OCI-LY7 (cell line): ENCODE results near the gene SPX. TPM values are rescaled to one million over a fixed set of nuclear protein-coding genes. Genes with fewer than 3 reads are reported as not detected.

Experiments
- BruUV-seq: library from RNA; stranded (reverse); fragments of 400-500 nt; replicated peaks from 2 replicates; lab custom pipeline; 2021; lab: Mats Ljungman, UMichigan
- CTCF ChIA-PET: fragments of 300-600 bp; sonication (Branson Sonifier 250); formaldehyde crosslinking; loops from one replicate; lab custom pipeline; 2022; ENCODE audit warnings: antibody characterized with exemption; ENCODE audit not compliant: unreplicated experiment; lab: Charles Lee
- POLR2A ChIA-PET: fragments of 300-600 bp; sonication (Branson Sonifier 250); formaldehyde crosslinking; loops from one replicate; lab custom pipeline; 2022; ENCODE audit warnings: antibody characterized with exemption; lab: Charles Lee
- DNase-seq: peaks from one replicate; pipeline ENCODE4 v3.0.0-alpha.2; 2015; ENCODE audit warnings: low spot score
- H2AFZ ChIP-seq: fragments of 200-600 bp; sonication (generic), shearing (Covaris generic); 2 replicates; pipeline ENCODE4 v1.6.1; 2014; ENCODE audit warnings: mild to moderate bottlenecking, antibody characterized with exemption, low read length, moderate library complexity
- H3K27ac ChIP-seq: fragments of 200-600 bp; sonication (generic); 2 replicates; pipeline ENCODE4 v1.5.1; 2014; ENCODE audit warnings: mixed run types, low read depth, mild to moderate bottlenecking, moderate library complexity, low read length, inconsistent platforms; ENCODE audit not compliant: poor library complexity, severe bottlenecking
- H3K36me3 ChIP-seq: fragments of 200-600 bp; sonication (generic); 2 replicates; pipeline ENCODE4 v1.6.1; 2014; ENCODE audit warnings: mild to moderate bottlenecking, antibody characterized with exemption, low read length, moderate library complexity, mixed read lengths; ENCODE audit not compliant: insufficient read depth
- H3K4me1 ChIP-seq: fragments of 200-600 bp; sonication (generic); 2 replicates; pipeline ENCODE4 v1.5.1; 2014; ENCODE audit warnings: mild to moderate bottlenecking, low read length; ENCODE audit not compliant: insufficient read depth, poor library complexity, severe bottlenecking
- H3K4me2 ChIP-seq: fragments of 200-600 bp; sonication (generic); 2 replicates; pipeline ENCODE4 v1.6.1; 2014; ENCODE audit warnings: mild to moderate bottlenecking, low read length
- H3K4me3 ChIP-seq: fragments of 200-600 bp; sonication (generic); 2 replicates; pipeline ENCODE4 v1.5.1; 2014; ENCODE audit warnings: mild to moderate bottlenecking, low read depth, low read length; ENCODE audit not compliant: poor library complexity, severe bottlenecking
- H3K79me2 ChIP-seq: fragments of 200-600 bp; sonication (generic); 2 replicates; pipeline ENCODE4 v1.6.1; 2016; ENCODE audit warnings: low read depth, mild to moderate bottlenecking, low read length, moderate library complexity, mixed read lengths; ENCODE audit not compliant: insufficient read depth
- H3K9me2 ChIP-seq: fragments of 200-600 bp; sonication (generic); 2 replicates; pipeline ENCODE4 v1.6.1; 2016; ENCODE audit warnings: mild to moderate bottlenecking, low read length, mixed read lengths; ENCODE audit not compliant: insufficient read depth
- H3K9me3 ChIP-seq: fragments of 200-600 bp; sonication (generic); 2 replicates; pipeline ENCODE4 v1.6.1; 2014; ENCODE audit warnings: mild to moderate bottlenecking, mixed run types, low read length, mixed read lengths
- H4K20me1 ChIP-seq: fragments of 200-600 bp; sonication (generic); 2 replicates; pipeline ENCODE4 v1.6.1; 2014; ENCODE audit warnings: mild to moderate bottlenecking, antibody characterized with exemption, low read length, moderate library complexity, mixed read lengths; ENCODE audit not compliant: insufficient read depth
- EZH2phosphoT487 ChIP-seq: fragments of 200-600 bp; sonication (generic); IDR thresholded peaks from 2 replicates; pipeline ENCODE4 v1.6.1; 2018; ENCODE audit warnings: low read depth, borderline replicate concordance, mild to moderate bottlenecking, mixed run types, antibody characterized with exemption, low read length, moderate library complexity, mixed read lengths
- intact Hi-C: fragments of 100-400 bp; cut with micrococcal nuclease; formaldehyde crosslinking; loops from one replicate; pipeline ENCODE4 v1.10.0; 2022; ENCODE audit not compliant: unreplicated experiment
- total RNA-seq, 2 experiments: library from RNA; depleted of rRNA in 1 of 2; stranded (reverse); fragments of >200 nt in 1 of 2; shearing (Covaris generic) in 1 of 2; gene quantifications; 2 replicates each; pipeline ENCODE4 v1.2.3, GENCODE V29; 2014 to 2022
- TF ChIP-seq, protein P1 (sequence below): fragments of 200-600 bp; sonication (generic); conservative IDR thresholded peaks from 2 replicates; pipeline ENCODE4 v1.5.1; 2014; ENCODE audit warnings: mild to moderate bottlenecking, antibody characterized with exemption, low read length, moderate library complexity, mixed read lengths

Gene SPX
- total RNA-seq, 2 experiments from 2014 or later, result 0.35 to 1.2 TPM

DNA sequence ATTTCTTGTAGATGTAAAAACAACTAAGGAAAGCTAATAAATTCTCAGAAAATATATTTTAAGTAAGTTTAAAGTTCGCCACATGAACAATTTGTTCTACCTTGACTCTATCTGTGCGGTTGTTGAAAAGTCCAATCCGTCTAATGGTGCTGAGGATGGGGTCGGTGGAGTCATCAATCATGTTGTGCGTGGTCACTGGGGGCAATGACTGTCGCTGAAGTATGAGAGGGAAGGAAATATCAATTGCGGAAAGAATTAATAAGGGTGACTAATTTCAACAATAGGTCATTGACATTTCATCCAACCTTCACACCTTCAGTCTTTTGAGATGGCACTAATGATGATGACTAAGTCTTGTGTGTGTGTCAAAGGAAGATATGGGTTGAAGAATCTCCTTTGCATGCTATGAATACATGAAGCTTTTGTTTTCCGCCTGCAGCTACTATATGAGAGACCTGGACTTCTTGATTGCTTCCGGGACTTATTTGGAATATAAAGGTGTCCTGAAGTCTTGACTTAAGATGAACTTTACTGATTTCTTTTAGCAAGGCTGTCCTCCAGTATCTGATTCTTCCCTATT, 32.1 kb downstream of the SPX start:
- Histone ChIP-seq H3K9me3 (no peaks in the 10 kb centered on the region), H3K4me2 (no peak overlapping the region)
- CTCF ChIA-PET, result no interaction called here

DNA sequence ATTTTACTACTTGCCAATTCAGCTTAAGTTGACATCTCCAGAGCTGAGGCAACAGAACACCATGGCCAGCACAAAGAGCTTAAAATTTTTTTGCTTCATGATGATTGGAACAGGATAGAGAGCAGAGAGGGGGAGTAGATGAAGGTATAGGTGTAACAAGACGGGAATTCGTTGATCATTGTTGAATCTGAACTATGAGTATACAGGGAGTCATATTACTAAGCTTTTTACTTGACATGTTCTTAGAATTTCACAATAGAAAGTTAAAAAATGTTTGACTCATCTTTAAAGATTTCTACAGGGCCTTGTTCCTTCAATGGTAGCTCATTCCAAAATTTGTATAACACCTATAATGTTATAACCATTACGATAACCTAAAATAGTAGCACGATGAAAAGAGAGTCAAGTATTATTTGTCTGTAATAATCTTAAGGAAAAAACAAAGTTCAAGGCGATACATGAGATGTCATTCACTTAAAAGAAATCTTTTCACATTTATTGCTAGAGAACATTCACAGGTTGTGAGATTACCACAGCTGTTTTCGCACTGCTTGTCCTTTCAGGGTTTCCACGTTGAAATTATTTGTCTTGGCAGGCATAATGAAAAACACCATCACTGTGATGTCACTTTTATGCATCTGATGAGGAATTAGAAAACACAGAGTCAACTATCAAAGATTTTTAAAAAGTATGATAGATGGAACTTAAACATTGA, 33.9 kb downstream of the SPX start:
- Histone ChIP-seq H3K36me3 (no peaks in the 10 kb centered on the region), H3K9me3 (no peaks in the 10 kb centered on the region), H3K4me1 (no peaks in the 10 kb centered on the region), H3K4me3 (no peak overlapping the region), H4K20me1 (no peaks in the 10 kb centered on the region), H3K79me2 (no peaks in the 10 kb centered on the region), H2AFZ (no peak overlapping the region), H3K27ac (no peak overlapping the region), H3K9me2 (no peaks in the 10 kb centered on the region), H3K4me2 (no peak overlapping the region)
- ChIA-PET CTCF (no interaction called here), POLR2A (interaction anchor here (0.8 to 1.3 kb wide), 2 partner anchors 16 to 39 kb away, joined by 4 to 11 read pairs; no protein-coding TSS in a partner anchor)
- BruUV-seq, result no TSS peak
- TF ChIP-seq, protein P1, sequence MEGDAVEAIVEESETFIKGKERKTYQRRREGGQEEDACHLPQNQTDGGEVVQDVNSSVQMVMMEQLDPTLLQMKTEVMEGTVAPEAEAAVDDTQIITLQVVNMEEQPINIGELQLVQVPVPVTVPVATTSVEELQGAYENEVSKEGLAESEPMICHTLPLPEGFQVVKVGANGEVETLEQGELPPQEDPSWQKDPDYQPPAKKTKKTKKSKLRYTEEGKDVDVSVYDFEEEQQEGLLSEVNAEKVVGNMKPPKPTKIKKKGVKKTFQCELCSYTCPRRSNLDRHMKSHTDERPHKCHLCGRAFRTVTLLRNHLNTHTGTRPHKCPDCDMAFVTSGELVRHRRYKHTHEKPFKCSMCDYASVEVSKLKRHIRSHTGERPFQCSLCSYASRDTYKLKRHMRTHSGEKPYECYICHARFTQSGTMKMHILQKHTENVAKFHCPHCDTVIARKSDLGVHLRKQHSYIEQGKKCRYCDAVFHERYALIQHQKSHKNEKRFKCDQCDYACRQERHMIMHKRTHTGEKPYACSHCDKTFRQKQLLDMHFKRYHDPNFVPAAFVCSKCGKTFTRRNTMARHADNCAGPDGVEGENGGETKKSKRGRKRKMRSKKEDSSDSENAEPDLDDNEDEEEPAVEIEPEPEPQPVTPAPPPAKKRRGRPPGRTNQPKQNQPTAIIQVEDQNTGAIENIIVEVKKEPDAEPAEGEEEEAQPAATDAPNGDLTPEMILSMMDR, result no peak
- TF ChIP-seq EZH2phosphoT487, result no peak
- intact Hi-C loops, result no loop called here
- no peak for DNase-seq

More for the DNA sequence above, 32.1 kb downstream of the SPX start:
- BruUV-seq, result no TSS peak
- Histone ChIP-seq H3K79me2 (no peaks in the 10 kb centered on the region), H4K20me1 (no peaks in the 10 kb centered on the region), H3K4me1 (no peaks in the 10 kb centered on the region), H2AFZ (no peak overlapping the region), H3K27ac (no peak overlapping the region), H3K9me2 (no peaks in the 10 kb centered on the region), H3K4me3 (no peak overlapping the region), H3K36me3 (no peaks in the 10 kb centered on the region)
- DNase-seq, result no peak
- intact Hi-C loops, result no loop called here
- POLR2A ChIA-PET, result interaction anchor here (0.6 to 2.3 kb wide), 3 partner anchors 10 to 68 kb away, joined by 3 to 7 read pairs (median 3); no protein-coding TSS in a partner anchor
- TF ChIP-seq EZH2phosphoT487, result no peak
- TF ChIP-seq, protein P1, result no peak

DNA sequence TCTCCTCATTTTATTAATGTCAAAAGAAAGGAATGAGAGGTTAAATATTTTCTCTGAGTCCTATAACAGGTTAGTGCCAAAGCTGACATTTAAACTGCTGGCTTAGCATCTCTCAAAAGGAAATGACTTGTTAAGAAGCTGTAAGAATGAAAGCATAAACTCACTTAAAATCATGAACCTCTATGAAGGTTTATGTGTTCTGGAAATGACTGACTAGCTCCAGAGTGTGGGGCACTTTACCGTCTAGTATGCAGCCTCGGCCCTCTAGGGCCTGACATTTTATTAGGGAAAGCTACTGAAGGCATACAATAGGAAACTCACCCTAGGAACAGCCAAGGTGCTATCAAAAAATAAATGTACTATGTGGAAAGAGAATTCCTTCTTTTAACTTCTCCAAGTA, 35.1 kb downstream of the SPX start:
- POLR2A ChIA-PET, result interaction anchor here (0.8 to 1.7 kb wide), 2 partner anchors 8 to 12 kb away, joined by 3 read pairs; no protein-coding TSS in a partner anchor
- H2AFZ ChIP-seq, result no peak overlapping the region
- H3K27ac ChIP-seq, result no peak overlapping the region
- H3K4me2 ChIP-seq, result no peak overlapping the region
- intact Hi-C loops, result no loop called here
- no peak overlapping the region for H3K4me3 ChIP-seq
- BruUV-seq, result no TSS peak
- TF ChIP-seq EZH2phosphoT487, result no peak
- TF ChIP-seq, protein P1, result no peak
- no peaks in the 10 kb centered on the region for H4K20me1 ChIP-seq
- no peaks in the 10 kb centered on the region for H3K79me2 ChIP-seq
- no peaks in the 10 kb centered on the region for H3K9me3 ChIP-seq
- no peaks in the 10 kb centered on the region for H3K9me2 ChIP-seq
- CTCF ChIA-PET, result no interaction called here
- DNase-seq, result no peak
- H3K4me1 ChIP-seq, result no peaks in the 10 kb centered on the region
- H3K36me3 ChIP-seq, result no peaks in the 10 kb centered on the region
